Measurements from ENCODE around the gene KLHL24.
"Not testable (repeated sequence)": the region's sequence is repeated elsewhere in the genome, so short reads cannot be mapped to it uniquely, and the experiment has no call there.

KLHL24 gene

GRCh38 chr3:183698756-183699155 is 63.3 kb downstream of the KLHL24 start:
- CTCF ChIA-PET = no interaction called here
- no peak for DNase-seq (ENCODE audit: extremely low spot score)
- POLR2A ChIA-PET = no interaction called here
- 0 out of 2 replicates have a peak, but pooled peaks have one; percentile 10 for TF ChIP-seq L3MBTL2 (conservative IDR thresholded peaks at IDR 0.05)
- TF ChIP-seq ARNT (IDR thresholded peaks at IDR 0.05) = no peak

- ChIA-PET POLR2A (no interaction called here), CTCF (interaction anchor here (0.6 kb wide), 1 partner anchor 10 kb away, joined by 3 read pairs; no protein-coding TSS in a partner anchor)
- TF ChIP-seq SP1 (IDR thresholded peaks at IDR 0.05) = no peak
- TF ChIP-seq SUZ12 (IDR thresholded peaks at IDR 0.05) = no peak
- no peak for DNase-seq (ENCODE audit: extremely low spot score)
These were observed 64.0 kb downstream of the KLHL24 start for GRCh38 chr3:183699238-183699947.

DNA sequence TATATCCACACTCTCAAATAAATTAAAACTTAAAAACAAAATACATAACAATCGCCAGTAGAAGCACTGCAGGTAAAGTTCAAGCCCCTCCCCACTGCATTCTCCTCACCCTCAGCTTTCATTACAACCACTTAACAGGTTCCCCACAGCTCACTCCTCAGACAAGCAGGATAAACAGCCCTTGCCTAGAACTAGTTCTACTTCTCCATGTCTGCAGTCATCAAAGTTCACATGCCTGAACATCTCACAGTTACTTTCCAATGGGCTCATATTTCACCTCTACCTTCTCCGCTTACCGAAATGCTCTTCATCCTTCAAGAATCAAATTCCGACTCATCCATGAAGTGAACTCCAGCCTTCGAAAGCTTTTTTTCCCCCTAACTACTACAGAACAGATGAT is 66.3 kb downstream of the KLHL24 start:
- POLR2A ChIA-PET = no interaction called here
- CTCF ChIA-PET = no interaction called here

GRCh38 chr3:183703892-183704291 is 68.5 kb downstream of the KLHL24 start:
- DNase-seq (ENCODE audit: extremely low spot score); CTCF ChIA-PET; POLR2A ChIA-PET: not testable (repeated sequence)

More for the DNA sequence above, 66.3 kb downstream of the KLHL24 start:
- DNase-seq (ENCODE audit: extremely low spot score) = no peak
- TF ChIP-seq HDGF (IDR thresholded peaks at IDR 0.05; ENCODE audit: borderline replicate concordance) (no peak), ZNF384 (IDR thresholded peaks at IDR 0.05) (no peak), SP1 (IDR thresholded peaks at IDR 0.05) (no peak), ELF4 (IDR thresholded peaks at IDR 0.05) (no peak), TARDBP (IDR thresholded peaks at IDR 0.05) (no peak), SUZ12 (IDR thresholded peaks at IDR 0.05) (no peak), LEF1 (IDR thresholded peaks at IDR 0.05; ENCODE audit: borderline replicate concordance) (no peak), CTBP1 (IDR thresholded peaks at IDR 0.05; ENCODE audit: borderline replicate concordance) (no peak), PKNOX1 (IDR thresholded peaks at IDR 0.05) (no peak), ARNT (IDR thresholded peaks at IDR 0.05) (no peak), NFRKB (IDR thresholded peaks at IDR 0.05) (no peak), FOXM1 (IDR thresholded peaks at IDR 0.05; ENCODE audit: borderline replicate concordance) (no peak), FOXA1 (IDR thresholded peaks at IDR 0.05) (no peak), BHLHE40 (IDR thresholded peaks at IDR 0.05; ENCODE audit: borderline replicate concordance) (no peak), L3MBTL2 (conservative IDR thresholded peaks at IDR 0.05) (no peak), FOXK2 (IDR thresholded peaks at IDR 0.05) (no peak)

GRCh38 chr3:183710231-183710630 is 74.8 kb downstream of the KLHL24 start:
- ChIA-PET CTCF (no interaction called here), POLR2A (no interaction called here)
- no peak for TF ChIP-seq ELF4 (IDR thresholded peaks at IDR 0.05)
- no peak for TF ChIP-seq HDGF (IDR thresholded peaks at IDR 0.05; ENCODE audit: borderline replicate concordance)
- TF ChIP-seq L3MBTL2 (conservative IDR thresholded peaks at IDR 0.05) = no peak
- no peak for TF ChIP-seq CTBP1 (IDR thresholded peaks at IDR 0.05; ENCODE audit: borderline replicate concordance)
- no peak for TF ChIP-seq ZNF384 (IDR thresholded peaks at IDR 0.05)
- TF ChIP-seq BHLHE40 (IDR thresholded peaks at IDR 0.05; ENCODE audit: borderline replicate concordance) = no peak
- TF ChIP-seq SP1 (IDR thresholded peaks at IDR 0.05) = no peak
- no peak for TF ChIP-seq TARDBP (IDR thresholded peaks at IDR 0.05)
- TF ChIP-seq FOXM1 (IDR thresholded peaks at IDR 0.05; ENCODE audit: borderline replicate concordance) = no peak
- TF ChIP-seq FOXK2 (IDR thresholded peaks at IDR 0.05) = no peak
- no peak for TF ChIP-seq PKNOX1 (IDR thresholded peaks at IDR 0.05)
- TF ChIP-seq ARNT (IDR thresholded peaks at IDR 0.05) = no peak
- TF ChIP-seq LEF1 (IDR thresholded peaks at IDR 0.05; ENCODE audit: borderline replicate concordance) = no peak
- TF ChIP-seq SUZ12 (IDR thresholded peaks at IDR 0.05) = no peak
- no peak for TF ChIP-seq NFRKB (IDR thresholded peaks at IDR 0.05)
- no peak for TF ChIP-seq FOXA1 (IDR thresholded peaks at IDR 0.05)
- DNase-seq (ENCODE audit: extremely low spot score) = no peak

DNA sequence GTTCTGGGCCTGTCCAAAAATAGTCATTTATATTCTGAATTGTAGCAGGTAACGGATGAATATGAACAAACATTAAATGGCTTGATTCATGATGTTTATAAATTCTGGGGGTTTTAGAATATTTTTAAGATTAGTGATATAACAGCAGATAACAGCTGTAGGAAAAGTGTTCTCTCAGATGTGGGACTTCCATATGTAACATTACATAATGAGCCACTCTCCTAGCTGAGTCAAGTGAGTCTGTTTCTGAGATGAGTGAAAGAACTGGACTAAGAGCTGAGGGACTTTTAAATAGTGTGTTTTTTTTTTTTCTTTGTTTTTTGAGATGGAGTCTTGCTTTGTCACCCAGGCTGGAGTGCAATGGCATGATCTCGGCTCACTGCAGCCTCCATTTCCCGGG is 76.1 kb downstream of the KLHL24 start:
- DNase-seq (ENCODE audit: extremely low spot score) = no peak
- CTCF ChIA-PET = no interaction called here
- TF ChIP-seq FOXK2 (IDR thresholded peaks at IDR 0.05) (no peak), LEF1 (IDR thresholded peaks at IDR 0.05; ENCODE audit: borderline replicate concordance) (no peak), TARDBP (IDR thresholded peaks at IDR 0.05) (no peak), SP1 (IDR thresholded peaks at IDR 0.05) (no peak), PKNOX1 (IDR thresholded peaks at IDR 0.05) (no peak), HDGF (IDR thresholded peaks at IDR 0.05; ENCODE audit: borderline replicate concordance) (no peak), CTBP1 (IDR thresholded peaks at IDR 0.05; ENCODE audit: borderline replicate concordance) (no peak)
- POLR2A ChIA-PET = no interaction called here

DNA sequence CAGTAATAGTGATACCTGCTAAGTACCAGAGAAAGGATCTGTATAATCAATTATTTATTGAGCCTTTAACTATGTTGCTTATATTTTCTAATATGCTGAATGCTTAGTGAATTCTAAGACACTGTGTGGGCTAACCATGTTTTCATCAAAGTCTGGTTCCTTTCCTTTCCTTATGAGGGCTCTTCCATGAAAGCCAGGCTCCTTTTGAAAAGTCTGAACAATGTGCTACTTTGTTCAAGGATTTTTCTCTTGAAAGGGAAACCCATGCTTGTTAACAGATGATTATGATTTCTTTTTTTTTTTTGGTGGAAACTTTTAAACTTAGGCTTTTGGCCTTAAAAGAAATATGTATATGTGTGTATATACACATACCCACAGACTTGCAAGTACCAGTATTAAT is 79.2 kb downstream of the KLHL24 start:
- ChIA-PET POLR2A (no interaction called here), CTCF (no interaction called here)
- TF ChIP-seq HDGF (IDR thresholded peaks at IDR 0.05; ENCODE audit: borderline replicate concordance) (no peak), FOXK2 (IDR thresholded peaks at IDR 0.05) (no peak), L3MBTL2 (conservative IDR thresholded peaks at IDR 0.05) (no peak), NFRKB (IDR thresholded peaks at IDR 0.05) (no peak), ARNT (IDR thresholded peaks at IDR 0.05) (no peak), SP1 (IDR thresholded peaks at IDR 0.05) (no peak), SUZ12 (IDR thresholded peaks at IDR 0.05) (no peak)
- DNase-seq (ENCODE audit: extremely low spot score) = no peak

Measured in HEK293T (cell line).